GM18867 (cell line): ENCODE measurements around the gene MCF2L2.

Experiments used
- ATAC-seq: cut with Tn5 transposase; IDR thresholded peaks from one replicate; pipeline ENCODE4 v1.9.1; 2021; ENCODE audit warnings: mild to moderate bottlenecking, moderate library complexity; ENCODE audit not compliant: unreplicated experiment

Gene MCF2L2

DNA sequence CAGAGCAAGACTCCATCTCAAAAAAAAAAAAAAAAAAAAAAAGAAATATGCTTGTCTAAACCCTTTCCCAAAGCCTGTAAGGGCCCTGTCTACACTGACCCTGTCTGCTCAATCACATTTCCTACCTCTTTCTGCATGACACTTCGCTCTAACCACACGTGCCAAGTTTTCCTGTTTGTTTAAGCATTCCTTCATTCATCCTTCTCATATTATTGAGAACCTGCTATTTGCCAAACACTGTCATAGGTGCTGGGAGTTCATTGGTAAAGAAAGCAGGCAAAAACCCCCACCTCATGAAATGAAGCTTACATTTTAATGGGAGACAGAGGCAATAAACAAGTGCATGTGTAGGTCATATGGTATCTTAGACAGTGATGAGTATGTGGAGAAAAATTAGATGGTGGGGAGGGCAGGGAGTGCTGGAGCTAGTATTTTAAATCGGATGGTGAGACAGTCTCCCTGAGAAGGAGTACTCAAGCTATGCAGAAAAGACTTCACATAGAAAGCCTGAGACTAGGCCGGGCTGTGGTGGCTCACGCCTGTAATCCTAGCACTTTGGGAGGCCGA lies 127.3 kb downstream of the MCF2L2 start:
- no peak for ATAC-seq

DNA sequence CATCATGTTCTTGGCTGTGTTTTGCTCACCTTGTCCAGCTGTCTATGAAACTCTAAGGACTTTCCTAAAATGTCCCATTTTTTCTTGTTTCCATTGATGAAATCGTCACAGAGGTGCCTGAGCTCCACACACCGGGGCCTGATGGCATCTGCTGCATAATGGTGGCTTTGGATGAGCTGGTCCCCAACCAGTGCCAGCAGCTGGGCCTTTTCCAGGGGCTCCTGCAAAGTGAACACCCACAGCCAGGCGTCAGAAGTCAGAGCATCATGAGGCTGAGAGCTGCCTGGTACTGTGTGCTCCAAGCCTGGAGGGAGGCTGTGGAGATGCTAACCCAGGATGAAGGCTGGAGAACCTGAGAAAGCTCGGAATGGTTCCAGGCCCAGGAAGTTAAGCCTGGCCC lies 128.4 kb downstream of the MCF2L2 start:
- ATAC-seq: no peak

DNA sequence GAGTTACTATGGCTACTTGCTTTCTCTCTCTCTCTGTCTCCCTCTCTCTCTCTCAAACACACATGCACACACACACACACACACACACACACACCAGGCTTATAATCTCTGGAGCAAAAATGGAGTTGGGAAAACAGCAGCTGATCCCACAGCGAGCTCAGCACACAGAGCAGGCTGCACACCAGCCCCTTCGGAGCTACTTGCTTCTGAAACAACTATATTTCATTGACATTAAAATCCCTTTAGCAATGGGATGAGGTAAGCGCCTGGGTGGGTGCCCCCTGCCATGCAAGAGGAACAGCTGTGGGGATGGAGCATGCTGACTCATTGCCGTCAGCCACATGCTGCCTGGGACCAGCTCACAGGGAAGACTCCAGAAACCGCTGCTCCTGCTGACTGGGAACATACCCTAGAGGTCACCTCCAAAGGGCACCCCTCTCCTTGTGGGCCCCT lies 129.7 kb downstream of the MCF2L2 start:
- no peak for ATAC-seq

DNA sequence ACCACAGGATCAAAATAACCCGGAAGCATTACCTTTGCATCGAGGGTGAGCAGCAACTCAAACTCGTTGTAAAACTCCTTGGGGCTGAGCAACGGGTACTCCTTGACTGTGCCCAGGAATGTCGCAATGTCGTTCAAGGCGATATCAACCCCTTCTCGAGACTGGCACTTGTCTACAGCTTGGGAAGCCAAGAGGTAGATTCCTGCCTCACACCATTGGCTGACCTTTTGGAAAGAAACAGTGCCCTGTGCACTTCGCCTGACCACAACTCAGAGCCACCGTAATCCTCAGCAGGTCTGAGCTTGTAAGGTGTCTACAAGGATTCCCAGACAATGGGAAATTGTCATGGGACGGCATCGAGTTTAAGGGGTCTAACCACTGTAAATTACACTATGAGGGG lies 131.5 kb downstream of the MCF2L2 start:
- no peak for ATAC-seq

GRCh38 chr3:183295211-183295610 lies 133.2 kb downstream of the MCF2L2 start:
- ATAC-seq: no peak

DNA sequence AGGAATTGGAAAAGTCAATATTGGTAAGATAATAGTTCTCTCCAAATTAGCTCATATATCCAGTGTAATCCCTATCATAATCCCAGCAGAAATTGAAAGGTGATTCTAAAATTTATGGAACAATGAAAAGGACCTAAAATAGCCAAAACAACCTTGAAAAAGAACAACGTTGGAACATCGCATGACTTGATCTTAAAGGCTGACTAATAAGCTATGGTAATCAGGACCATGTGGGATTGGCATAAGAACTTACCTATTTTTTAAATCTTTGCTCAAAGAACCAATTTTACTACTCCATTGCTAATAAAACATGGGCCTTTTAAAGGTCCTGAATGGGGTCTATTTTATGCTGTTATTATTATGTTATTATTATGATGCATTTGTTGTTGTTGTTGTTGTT lies 134.5 kb downstream of the MCF2L2 start:
- ATAC-seq: no peak

DNA sequence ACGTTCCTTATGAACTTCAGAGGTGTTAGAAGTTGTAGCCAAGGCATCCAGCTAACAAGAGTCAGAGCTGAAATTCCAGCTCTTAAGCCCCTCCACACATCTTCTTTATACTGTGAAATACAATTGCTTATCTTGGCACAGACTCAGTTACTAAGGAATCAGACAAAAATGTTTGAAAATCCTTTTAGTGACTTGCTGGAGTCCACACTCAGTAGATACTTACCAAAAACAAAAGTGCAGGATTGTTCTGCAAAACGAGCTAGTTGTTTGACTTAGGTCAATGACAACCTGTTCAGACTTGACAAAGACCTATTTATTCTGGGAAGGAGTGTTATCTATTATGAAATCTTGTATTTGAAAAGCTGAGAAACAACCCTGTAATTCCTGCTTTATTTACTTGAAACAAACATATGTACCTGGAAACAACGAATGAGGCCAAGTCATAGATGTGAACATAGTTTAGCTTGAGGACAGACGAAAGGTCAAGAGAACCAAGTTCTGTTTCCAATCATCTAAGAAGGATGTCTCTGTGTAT lies 136.9 kb downstream of the MCF2L2 start:
- ATAC-seq: no peak

DNA sequence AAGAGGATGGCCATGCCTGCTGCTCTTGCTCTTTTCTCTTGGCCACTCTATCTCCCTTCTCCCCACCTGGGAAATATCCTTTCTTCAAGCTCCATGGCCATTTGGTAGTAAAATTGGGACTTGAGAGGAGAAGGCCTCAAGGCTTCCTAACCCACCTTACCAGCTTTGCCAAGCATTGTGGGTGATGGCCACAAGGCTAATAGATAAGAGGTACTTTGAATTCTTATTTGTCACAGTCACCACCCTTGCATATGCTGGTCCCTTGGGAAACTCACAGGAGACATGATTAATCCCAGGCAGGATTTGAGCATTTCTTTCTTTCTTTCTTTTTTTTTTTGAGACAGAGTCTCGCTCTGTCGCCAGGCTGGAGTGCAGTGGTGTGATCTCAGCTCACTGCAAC lies 138.2 kb downstream of the MCF2L2 start:
- ATAC-seq: no peak

DNA sequence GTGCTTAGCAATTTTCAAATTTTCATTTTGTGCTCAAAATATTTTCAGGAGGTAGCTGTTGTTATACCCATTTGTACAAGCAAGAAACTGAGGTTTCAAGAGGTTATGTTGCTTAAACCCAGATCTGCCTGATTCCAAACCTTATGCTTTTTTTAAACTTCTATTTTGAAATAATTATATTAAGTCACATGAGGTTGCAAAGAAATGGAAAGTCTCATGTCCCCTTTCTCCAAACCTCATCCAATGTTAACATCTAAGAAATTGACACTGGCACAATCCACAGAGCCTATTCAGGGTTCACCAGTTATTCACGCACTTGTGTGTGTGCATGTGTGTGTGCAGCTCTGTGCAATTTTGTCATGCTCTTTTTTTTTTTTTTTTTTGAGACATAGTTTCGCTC lies 140.3 kb downstream of the MCF2L2 start:
- ATAC-seq: no peak

- ATAC-seq: no peak
Measured at GRCh38 chr3:183287301-183287971, 141.0 kb downstream of the MCF2L2 start.

DNA sequence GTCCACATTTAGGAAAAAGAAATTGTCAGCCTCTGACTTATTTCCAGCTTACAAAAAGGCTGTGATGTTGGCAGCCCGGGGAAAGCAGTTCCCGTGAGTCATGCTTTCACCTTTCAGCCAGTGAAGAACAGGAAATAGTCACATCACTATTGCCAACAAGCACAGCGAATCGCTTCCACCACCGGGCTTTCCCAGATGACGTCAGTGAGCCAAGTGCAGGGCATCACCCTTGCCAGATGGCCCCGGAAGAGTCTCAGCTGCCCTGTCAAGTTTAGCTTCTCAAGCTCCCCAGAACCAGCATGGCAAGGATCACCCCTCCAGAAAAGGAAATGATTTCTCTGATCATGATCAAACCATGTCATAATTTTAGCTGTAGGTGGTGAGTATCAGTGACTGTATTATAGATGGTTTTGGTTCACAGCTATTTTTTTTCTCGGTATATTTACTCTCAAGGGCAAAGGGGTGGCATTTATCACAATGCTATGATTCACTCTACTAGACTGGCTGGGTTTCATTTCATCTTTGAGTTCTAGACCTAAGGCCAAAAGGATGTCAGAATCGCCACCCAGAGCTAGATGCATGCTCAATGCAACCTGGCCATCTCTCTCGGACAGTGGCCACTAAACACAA lies 142.5 kb downstream of the MCF2L2 start:
- ATAC-seq: peak; percentile 96

GRCh38 chr3:183285318-183285717 lies 143.1 kb downstream of the MCF2L2 start:
- ATAC-seq: no peak

- ATAC-seq: no peak
Measured at GRCh38 chr3:183284570-183284969, 143.8 kb downstream of the MCF2L2 start.

GRCh38 chr3:183283886-183284285 lies 144.5 kb downstream of the MCF2L2 start:
- ATAC-seq: no peak

DNA sequence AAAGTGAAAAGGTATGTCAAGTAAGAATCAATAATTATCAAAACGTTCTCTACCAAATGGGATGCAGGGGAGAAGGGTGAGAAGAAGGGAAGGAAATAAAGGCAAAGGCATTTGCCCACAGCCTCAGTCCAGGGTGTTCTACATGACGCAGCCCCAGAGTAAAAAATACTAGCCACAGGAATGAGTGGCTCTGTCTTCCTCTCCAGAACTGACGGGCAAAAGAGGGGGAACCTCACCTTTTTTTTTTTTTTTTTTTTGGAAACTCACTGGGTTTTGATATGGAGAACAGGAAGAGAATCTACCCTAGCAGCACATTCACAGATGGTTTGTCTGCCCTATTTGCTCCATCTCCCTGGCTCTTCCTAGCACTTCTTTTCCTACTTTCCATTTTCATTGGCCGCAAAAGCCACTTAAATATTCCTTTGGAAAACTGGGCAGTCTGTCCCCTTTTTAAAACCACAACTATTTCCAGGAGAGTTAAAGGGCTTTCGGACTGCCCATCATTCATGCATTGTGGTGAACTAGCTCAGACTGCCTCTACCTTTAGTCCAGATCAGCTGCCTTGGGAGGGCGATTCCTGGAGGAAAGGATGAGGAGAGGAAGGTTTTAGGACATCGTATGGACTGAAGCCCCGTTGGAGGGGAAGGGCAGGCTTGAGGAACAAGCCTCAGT lies 147.2 kb downstream of the MCF2L2 start:
- no peak for ATAC-seq

DNA sequence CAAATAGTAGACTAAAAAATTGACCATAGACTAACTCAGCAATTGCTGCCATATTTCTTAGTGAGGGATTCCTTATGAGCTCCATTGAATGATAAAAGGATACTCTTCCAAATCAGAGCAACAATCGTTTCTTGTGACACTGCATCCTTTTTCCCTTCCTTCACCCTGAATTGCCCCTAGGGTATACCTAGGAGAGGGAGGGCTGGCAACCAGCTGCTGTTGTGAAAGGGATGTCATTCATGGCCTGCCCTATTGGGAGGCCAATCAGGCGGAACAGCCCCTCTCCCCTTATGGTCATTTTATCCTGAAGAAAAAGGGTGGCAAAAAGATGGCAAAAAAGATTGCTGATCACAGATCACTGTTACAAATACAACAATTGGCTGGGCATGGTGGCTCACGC lies 149.0 kb downstream of the MCF2L2 start:
- no peak for ATAC-seq

GRCh38 chr3:183278479-183279088 lies 149.8 kb downstream of the MCF2L2 start:
- no peak for ATAC-seq

GRCh38 chr3:183277260-183277659 lies 151.2 kb downstream of the MCF2L2 start:
- no peak for ATAC-seq

- no peak for ATAC-seq
Measured at GRCh38 chr3:183275937-183276336, 152.5 kb downstream of the MCF2L2 start.

DNA sequence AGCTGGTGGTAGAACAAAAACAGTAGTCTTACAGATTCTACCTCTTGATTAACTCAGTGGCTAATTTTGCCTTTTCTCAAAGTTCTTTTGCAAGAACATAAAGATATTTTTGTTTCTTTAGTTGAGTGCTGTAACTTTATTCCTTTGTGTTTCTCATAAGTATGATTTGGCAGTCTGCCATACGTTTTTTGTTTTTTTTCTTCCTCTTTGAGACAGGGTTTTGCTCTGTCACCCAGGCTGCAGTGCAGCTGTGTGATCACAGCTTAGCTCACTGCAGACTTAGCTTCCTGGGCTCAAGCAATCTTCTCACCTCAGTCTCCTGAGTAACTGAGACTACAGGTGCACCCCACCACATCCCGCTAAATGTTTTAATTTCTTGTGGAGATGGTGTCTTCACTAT lies 153.0 kb downstream of the MCF2L2 start:
- no peak for ATAC-seq

- no peak for ATAC-seq
Measured at GRCh38 chr3:183274609-183275008, 153.8 kb downstream of the MCF2L2 start.
